Fibroblast of peridontal ligament (primary cell): ENCODE results near the gene PTOV1.

Source experiments
- DNase-seq: peaks from one replicate; pipeline ENCODE4 v3.0.0-alpha.2; 2010; ENCODE audit errors: extremely low read depth

Gene PTOV1

DNA sequence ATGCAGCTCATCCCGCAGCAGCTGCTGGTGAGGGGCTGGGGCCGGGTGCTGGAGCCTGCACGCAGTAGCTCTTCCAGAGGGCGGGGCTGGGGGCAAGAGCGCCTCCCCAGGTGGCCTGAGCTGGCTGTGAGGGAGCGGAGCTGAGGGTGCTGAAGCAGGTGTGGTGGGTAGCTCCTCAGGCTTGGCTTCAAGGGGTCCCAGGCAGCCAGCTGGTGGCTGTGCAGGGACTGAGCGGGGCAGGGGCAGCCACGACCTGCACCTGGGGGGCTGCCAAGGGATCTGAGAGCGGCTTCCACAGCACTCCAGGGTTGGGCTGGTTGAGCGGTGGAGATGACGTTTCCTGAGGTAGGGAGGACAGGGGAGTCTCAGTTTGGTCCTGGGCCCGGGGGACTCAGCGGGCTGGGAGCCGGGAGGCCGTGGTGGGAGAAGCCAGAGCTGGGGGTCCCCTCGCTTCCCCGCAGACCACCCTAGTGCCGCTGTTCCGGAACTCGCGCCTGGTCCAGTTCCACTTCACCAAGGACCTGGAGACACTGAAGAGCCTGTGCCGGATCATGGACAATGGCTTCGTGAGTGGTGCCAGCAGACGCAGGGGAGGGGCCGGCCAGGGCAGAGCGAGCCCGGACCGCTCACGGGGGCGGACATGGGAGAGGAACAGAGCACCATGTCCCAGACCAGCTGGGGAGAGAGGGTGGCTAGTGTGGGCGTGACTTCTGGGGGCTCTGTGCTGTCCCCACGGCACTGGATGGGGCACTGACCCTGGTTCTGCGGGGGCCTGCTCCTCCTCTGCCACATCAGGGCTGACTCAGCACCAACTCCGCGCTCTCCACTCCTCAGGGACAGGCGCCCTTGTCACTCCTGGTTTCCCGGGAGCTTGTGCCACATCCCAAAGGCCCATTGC, 7.4 kb downstream of the PTOV1 start:
- no peak for DNase-seq

DNA sequence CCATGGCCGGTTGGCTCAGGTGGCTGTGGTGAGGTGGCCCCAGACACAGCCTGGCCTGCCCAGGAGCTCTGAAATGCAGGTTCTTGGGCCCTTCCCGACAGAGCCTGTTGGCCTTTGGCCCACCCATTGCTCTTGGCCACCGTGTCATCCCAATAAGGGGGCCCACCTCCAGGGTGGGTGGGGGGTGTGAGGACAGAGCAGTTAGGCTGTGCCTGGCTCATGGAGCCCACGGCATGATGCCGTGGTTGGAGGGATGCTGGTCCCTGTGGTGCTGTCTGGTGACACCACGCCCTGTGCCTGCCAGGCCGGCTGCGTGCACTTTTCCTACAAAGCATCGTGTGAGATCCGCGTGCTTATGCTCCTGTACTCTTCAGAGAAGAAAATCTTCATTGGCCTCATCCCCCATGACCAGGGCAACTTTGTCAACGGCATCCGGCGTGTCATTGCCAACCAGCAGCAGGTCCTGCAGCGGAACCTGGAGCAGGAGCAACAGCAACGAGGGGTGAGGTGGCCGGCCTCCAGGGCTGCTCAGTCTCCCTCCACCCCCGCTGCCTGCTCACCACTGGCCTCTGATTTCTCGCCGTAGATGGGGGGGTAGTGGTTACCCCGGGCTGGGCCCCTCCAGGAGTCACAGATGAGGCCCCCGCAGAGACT, 8.8 kb downstream of the PTOV1 start:
- no peak for DNase-seq

DNA sequence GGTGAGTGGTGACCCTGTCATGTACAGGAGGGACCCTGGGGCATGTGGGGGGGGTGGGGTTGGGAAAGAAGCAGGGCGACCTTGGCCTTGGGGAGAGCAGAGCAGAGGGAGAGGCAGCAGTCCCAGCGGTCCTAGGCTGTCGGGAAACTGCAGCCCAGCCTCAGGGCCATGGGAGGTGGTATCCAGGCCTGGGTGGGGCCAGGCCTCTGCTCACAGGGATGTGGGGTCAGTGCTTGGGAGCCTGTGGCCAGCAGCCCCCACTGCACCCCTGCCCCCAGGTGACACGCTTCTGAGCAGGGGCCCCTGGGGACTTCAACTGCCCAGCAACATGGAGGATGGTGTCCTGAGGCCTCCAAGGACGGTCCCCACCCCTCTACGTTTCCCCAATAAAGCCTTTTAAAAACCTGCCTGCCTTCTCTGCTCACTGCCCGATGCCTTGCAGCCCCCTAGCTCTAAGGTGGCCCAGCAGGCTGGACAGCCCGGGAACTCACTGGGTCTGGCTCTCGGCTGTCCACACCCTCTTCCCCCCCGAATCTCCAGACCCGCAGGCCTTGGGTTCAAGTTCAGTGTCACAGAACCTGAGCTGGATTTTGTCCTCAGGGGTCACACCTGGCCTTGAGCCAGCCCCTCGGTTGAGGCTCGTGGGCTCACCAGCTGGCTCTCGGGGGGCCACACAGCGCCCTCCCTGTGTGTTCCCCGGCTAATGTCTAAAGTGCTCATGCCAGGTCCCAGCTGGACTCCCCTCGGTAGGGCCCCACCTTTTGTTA, 9.6 kb downstream of the PTOV1 start:
- DNase-seq, result no peak

DNA sequence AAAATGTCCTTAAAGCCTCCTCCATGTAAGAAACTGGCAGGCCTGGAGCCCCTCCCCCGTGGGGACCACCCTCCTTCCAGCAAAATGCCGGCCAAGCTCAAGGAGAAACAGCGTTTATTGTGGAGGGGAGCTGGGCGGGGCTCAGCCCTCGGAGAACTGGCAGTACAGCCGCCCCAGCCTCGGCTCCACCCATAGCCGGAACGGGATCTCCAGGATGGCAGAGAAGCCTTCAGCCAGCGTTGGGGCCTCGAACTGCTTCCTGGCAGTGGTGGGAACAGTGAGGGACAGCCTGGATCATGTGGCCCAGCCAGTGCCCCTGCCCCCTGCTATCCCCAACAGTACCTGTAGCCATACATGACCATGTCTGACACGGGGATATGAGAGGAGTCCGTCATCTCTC, 10.1 kb downstream of the PTOV1 start:
- no peak for DNase-seq

DNA sequence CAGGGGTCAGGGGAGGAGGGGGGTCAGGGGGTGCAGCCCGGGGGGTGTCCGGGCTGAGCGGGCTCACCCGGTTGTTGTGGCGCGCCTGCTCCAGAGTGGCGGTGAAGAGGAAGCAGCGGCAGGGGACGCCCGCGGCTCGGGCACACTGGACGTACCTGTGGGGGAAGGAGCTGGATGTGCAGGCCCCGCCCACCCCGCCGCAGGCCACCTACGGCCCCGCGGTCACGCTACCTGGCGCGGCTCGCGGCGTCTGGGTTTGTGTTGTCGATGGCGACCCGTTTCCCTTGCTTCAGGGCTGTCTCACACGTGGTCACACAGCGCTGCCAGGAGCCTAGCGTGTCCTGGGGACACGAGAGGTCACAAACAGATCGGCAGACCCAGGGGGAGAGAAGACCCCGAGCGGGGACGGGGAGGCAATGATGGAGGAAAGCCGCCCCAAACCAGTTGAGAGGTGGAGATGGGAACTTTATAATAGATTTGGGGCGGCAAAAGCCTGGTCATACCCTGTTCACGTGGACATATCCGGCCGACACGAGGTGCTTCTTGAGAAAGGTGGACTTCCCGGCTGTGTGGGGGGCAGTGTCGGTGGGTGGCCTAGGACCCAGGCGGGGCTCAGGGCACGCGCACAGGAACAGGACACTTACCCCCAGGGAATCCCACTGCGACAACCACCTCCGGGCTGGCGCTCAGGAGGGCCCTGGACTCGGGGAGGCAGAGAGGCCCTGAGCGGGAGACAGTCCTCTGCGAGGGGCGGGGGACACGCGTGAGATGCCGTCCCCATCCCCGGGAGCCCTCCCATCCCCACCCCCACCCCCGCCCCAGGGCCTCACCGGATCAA, 10.8 kb downstream of the PTOV1 start:
- no peak for DNase-seq

DNA sequence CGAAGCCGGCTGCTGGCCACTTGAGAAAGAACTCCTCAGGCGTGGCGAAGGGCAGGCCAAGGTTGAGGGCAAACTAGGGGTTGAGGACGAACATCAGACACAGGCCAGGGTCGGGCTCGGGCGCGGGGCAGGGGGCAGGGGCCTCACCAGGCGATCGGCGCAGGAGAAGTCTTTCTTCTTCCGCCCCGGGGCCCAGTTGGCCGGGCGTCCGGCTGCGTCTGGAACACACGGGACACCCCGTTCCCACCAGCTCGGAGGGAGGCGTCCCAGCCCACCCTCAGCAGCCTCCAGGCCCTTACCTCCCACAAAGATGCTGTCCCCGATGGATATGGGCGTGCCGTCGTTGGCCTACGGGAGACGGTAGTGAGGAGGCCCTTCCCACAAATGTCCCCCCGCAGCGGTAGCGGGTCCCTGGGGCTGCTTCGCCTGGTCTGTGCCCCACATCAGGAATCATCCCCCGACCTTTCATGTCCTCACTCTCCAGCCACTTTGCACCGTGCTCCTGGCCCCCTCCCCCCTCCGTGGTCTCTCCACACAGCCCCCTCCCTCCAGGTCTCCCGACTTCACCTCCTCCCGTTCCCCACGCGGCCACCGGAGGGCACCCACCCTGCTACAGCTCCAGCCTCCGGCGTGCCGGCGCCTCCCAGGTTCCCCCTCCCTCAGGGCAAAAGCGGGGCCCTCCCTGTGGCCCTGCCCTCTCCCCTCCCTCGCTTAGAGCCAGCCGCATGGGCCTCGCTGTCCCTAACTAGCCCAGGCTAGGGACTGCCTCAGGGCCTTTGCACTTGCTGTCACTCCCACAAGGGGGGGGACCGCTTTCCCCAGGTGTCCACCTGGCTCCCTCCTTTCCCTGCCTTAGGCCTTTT, 11.7 kb downstream of the PTOV1 start:
- DNase-seq, result no peak

DNA sequence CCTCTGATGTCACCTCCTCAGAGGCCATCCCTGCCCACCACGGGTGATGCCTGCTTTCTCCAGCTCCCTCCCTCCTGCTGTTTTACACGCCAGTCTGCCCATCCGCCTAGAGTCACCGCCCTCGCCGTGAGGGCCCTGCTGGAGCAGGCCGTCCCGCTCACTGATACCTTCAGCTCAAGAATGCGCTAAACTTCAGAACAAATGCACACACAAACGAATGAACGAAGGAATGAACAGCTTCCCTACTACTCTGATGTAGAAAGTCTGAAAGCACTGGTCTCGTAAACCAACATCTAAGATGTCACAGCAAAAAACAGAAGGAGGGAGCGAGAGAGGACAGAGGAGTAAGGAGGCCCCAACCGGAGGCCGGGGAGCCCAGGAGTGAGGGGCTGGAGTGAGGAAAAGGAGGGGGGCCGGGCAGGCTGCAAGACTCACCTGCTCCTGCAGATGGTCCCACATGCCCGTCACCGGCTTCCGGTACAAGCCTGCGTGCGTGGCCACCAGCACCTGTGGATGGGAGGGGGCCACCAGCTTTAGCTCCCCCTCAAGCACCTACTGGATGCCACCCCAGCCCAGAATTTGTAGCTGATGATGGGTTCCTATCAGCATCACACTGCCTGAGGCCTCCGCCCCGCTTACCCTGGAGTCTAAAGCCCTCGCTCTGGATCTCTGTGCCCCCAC, 12.4 kb downstream of the PTOV1 start:
- no peak for DNase-seq

DNA sequence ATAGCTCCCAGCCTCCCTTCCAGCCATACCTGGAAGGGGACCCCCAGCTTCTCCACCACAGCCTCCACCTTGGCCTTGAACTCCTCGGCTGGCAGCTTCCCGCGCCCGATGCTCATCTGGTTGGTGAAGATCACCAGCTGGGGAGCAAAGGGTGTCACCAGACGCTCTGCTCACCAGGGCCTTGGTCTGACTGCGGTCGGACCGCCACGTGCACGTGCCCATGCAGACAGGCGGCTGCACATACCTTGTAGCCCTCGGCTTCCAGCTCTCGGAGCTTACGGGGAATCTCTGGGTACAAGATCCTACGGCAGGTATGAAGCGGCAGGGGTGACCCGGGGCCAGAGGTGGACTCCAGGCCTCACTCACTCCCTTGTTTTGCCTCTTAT, 13.0 kb downstream of the PTOV1 start:
- DNase-seq, result no peak

DNA sequence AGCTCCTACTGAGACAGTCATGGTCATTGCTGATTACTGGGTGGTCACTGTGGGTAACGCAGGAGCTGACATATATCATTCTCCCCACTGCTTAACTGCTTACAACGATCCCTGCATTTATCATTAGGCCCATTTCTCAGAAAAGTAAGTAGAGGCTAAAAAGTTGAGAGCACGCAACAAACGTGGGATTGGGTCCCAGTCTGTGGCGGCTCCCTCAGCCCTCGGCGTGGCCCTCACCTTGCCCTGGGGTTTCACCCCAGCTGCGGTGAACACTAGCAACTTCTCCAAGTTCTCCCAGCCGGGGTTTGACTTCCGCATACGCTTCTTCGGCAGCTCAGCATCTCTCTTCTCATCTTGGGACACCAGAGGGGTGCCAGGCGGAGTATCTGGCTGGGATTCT, 13.9 kb downstream of the PTOV1 start:
- DNase-seq, result no peak

DNA sequence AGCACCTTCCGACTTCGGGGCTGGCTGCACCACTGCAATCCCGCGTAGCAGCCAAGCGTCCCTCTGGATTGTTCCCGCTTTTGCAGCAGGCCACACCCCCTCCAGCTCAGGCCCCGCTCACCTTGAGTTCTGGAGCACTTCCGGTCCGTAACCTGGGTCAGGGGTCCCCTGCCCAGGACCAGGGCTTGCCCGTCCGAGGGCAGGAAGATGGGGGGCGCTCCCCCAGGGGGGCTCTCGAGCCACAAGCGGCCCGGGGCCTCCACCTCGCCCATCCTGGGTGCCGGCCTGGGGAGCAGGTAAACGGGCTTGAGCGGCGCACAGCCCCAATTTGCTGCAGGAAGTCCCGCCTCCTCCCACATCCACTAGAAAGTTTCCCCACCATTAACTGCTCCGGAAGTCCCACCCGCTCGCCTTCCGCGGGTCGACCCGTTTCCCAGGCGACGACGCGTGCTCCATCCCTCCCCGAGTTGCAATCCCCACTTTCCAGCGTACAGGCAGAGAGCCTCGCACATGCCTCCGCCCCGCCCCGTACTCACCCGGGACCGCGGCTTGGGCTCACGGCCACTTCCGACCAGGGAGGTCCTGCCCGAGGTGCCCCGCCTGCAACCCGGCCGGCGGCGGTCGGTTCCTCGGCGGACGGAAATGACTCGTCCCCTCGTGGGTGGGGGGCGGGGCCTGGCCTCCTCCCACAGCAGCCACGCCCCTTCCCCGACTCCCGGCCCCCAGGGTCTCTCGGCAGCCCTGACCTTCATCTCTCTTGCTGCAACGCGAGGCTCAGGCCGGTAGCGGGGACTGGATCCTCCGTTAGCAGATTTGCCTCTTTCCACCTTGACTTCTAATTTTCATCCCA, 16.2 kb downstream of the PTOV1 start, which contains the start of gene PNKP:
TSS of gene PNKP (minus strand) at position 644 of the 850 bp plus-strand sequence. CDS start at position 272, 372 bp downstream.
- DNase-seq, result peak; percentile 87

DNA sequence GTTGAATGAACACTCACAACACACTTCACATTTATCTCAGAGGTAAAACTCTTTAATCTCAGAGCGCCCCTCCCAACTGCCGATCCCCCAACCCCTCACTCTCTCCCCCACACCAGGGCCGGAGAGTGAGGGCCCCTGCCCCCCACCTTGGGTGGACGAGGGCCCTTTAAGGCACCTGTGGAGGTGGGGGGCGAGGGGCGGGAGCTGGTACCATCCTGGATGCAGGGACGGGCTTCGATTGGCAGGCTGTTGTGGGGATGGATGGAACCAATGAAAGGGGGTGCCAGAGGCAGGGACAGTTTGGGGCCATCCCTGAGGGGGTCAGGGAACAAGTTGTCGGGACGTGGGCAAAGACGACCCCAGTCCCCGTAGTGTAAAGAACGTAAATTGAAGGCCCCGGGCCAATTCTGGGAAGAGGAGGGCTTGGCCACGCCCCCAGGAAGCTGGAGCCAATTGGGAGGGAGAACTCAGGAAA, 18.1 kb downstream of the PTOV1 start:
- DNase-seq, result no peak

DNA sequence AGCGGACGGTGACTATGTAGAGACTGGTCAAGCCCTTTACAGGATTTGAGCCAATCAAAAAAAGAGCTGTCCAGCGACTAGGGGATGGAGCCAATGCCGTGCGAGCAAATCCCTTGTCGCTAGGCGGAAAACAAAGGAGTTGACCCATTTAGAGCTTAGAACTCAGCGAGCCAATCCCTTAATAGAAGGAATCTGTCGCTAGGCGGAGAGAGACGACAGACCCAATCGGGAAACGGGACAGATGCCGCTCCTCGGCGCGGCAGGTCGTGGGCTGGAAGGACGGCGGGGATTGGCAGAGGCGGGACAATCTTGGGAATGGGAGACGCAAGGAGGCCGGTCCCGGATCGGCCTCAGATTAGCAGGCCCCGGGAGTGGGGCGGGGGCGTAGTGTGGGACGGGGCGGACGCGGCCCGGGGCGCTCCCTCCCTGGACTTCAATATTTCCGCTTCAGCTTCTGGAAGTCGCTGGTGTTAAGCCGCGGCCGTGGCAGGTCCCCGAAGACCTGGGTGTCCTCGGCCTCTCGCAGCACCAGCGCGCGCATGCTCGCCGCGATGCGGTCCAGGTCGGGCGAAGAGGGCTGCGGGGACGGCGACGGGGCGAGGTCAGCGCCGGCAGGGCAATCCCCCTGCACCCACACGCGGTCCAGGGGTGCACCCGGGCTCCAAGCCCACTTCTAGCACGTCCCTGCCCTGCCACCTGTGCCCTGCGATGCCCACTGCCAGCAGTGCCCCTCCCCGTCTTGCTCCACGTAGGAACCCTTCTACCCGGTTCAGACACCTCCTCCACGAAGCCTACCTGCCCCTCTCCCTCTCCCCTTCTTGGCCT, 18.7 kb downstream of the PTOV1 start:
- DNase-seq, result peak; percentile 100

DNA sequence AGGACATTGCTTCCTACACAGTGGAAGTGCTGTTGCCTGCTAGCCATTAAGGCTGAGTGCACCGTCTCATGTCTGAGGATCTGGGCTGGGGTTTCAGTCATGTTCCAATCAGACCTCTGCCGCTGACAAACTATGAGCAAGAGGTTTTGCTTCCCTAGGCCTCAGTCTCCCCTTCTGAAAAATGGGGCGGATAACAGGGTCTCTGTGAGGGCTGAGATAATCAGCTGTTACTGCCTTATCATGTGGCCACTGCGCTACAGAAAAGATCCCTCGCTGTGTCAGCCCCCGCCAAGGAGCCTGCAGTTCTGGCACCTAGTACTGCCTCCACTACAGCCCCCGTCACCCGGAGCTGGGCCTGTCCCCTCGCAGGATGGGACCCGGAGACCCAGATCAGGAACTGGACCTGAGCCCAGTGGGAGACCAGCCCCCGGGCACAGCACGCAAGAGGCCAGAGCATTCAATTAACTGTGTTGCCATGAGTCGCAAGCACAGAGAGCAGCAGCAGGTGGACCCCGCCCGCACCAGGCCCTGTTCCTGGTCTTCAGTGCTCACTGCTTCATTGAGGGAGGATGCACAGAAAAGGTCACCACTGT, 19.4 kb downstream of the PTOV1 start:
- DNase-seq, result no peak

DNA sequence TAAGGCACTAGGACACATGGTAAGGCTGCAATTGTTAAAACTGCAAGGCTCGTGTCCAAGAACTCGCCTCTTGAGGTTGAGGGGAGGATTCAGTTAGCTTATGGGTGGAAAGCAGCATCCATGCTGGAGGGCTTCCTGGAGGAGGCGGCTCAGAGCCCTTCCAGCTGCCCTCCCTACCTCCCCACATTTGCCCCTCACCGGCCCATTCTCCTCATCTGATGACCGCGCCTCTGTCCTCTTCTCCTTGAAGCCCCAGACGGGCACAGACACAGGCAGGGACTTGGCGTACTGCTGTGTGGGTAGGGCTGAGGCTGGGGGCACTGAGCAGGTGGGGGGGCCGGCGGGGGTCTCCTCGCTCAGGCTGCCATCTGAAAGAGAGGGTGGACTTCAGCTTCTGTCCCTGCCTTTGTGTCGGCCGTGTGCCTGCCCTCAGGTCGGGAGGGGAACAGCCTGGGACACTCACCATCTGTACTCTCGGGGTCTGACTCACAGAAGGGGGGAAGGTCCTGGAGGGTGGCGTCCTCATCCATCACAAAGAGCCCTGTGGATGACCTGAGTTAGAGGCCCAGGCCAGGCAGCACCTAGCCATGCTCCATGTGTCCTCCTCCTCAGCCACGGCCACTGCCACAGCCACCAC, 20.5 kb downstream of the PTOV1 start:
- DNase-seq, result no peak

DNA sequence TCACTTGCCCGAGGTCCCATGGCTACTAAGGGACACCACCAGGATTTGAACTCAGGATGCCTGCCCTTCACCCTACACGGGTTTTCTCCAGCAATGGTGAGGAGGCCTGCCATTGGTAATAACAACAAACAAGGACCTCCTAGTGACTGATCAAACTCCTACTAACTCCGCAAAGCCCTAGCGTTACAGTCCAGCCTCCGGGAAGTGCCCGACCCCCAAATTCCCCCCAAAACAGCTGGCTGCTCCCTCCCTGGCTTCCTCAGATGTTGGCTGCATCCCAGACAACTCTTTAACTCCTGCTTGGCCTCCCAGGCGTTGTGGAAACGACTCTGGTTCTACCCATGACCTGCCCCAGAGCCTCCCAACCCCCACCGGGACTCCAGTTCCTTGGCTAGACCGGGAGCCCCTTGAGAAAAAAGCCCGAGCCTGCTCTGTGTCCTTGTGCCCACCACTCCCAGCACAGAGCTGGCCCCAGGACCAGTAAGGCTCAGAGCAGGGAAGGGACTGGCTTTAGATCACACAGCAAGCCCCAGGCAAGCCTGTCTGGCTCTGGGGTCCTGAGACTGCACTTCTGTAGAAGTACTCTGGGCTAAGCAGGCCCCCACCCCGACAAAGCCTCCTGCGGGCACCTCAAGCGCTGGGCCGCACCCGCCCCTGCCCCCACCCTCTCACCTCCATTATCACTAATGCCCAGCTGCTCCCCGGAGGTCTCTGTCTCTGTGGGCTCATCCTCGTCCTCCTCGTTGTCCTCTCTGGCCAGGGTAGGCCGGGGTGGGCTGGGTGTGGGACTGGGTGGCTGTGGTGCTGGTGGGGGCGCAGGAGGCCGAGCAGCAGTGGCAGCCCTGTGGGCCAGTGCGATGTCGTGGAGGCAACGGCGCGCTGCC, 21.5 kb downstream of the PTOV1 start:
- no peak for DNase-seq

DNA sequence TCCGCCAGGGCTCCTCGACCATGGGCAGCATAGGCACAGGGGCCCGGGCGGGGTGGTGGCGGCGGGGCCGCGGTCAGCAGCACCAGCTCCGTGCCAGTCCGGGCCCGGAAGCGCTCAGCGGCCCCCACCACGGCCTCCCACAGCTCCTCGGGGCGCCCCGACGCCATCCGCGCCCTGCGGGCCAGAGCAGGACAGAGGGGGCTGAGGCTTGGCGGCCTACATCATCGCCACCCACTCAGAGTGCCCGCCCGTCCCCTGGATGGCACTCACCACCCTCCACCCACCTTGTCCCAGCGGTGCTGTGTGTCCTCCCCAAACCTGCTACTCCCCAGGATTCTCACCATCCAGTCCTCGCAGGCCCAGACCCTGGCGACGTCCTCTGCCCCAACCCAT, 22.2 kb downstream of the PTOV1 start:
- DNase-seq, result no peak
